SJSA1 (cell line): ENCODE results near the gene ENTHD1. TPM values are rescaled to one million over a fixed set of nuclear protein-coding genes. Genes with fewer than 3 reads are reported as not detected.

Experiments
- DNase-seq, 2 experiments: peaks; one replicate each; pipeline ENCODE4 v3.0.0-alpha.2; 2015 to 2020; ENCODE audit warnings: low spot score in 2 of 2, low read depth in 1 of 2
- H3K27ac ChIP-seq: fragments of 250-450 bp; sonication (Bioruptor Pico); 2 replicates; pipeline ENCODE4 v1.5.1; 2020; ENCODE audit warnings: mild to moderate bottlenecking, moderate library complexity
- H3K27me3 ChIP-seq: fragments of 250-450 bp; sonication (Bioruptor Pico); replicated peaks from 2 replicates; pipeline ENCODE4 v1.5.1; 2020; ENCODE audit warnings: mild to moderate bottlenecking, moderate library complexity
- H3K36me3 ChIP-seq: fragments of 250-450 bp; sonication (Bioruptor Pico); 2 replicates; pipeline ENCODE4 v1.5.1; 2020; ENCODE audit warnings: mild to moderate bottlenecking
- H3K4me1 ChIP-seq: fragments of 250-450 bp; sonication (Bioruptor Pico); replicated peaks from 2 replicates; pipeline ENCODE4 v1.6.1; 2021; ENCODE audit warnings: mild to moderate bottlenecking
- H3K4me3 ChIP-seq: fragments of 250-450 bp; sonication (Bioruptor Pico); 2 replicates; pipeline ENCODE4 v1.5.1; 2020; ENCODE audit warnings: mild to moderate bottlenecking
- H3K9me3 ChIP-seq: fragments of 250-450 bp; sonication (Bioruptor Pico); replicated peaks from 2 replicates; pipeline ENCODE4 v1.5.1; 2020; ENCODE audit warnings: mild to moderate bottlenecking
- total RNA-seq: library from RNA; depleted of rRNA; stranded (reverse); fragments of >200 nt; shearing (Covaris generic); gene quantifications from 2 replicates; pipeline ENCODE4 v1.2.3, GENCODE V29; 2014

The ENTHD1 gene
- total RNA-seq, 1 experiment from 2014 or later = not detected

DNA sequence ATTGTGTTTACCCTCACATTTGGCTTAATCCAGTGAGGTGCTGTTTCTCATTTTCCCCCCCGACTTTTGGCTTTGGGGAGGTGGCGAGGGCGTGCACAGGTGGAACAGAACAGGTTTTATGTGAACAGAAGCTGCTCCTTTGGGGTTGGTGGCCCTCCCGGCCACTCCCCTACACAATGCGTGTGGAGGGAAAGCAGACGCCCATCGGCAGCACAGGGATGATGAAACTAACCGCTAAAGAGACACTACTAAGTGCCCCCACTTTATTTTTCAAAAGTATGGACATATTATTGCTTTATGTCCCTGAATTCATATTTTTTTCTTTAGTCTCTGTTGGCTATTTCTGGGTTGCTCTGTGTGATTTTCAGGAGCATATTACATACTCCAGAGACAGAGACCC lies 160.9 kb downstream of the ENTHD1 start:
- H3K4me1 ChIP-seq = no peaks in the 10 kb centered on the region
- peaks cover 29% of the 10 kb centered on the region for H3K27me3 ChIP-seq
- DNase-seq = no peak
- H3K36me3 ChIP-seq = no peaks in the 10 kb centered on the region
- H3K4me3 ChIP-seq = no peak overlapping the region
- no peaks in the 10 kb centered on the region for H3K9me3 ChIP-seq
- no peak overlapping the region for H3K27ac ChIP-seq

DNA sequence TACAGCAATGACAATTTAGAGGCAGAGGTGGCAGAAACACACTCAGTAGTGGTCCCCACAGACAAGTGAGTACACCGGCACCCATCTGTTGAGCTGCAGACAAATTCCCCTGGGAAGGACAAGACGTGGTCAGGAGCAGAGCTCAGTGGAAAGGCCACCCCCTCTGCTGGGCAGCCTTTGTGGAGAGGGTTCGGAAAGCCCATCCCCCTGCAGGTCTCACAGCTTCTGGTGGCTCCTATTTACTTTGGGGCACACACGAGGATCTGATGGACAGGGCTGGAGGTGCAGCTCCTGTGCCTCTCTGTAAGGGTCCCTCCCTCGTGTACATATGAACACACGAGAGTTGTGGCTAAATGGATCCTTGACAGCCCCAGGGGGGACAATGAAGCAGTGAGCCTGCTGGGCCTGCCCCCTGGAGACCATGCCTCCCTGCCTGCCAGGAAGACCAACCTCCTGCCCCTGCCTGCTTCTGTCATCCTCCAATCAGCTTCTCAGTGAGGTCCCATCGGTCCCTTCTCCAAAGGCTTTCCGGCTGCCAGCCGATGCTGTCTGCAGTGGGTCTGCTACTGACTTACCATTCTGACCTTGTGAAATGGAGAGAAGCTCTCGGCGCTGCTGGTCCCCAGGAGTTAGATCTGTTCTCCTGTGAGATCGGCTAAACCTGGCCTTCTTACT lies 161.5 kb downstream of the ENTHD1 start:
- Histone ChIP-seq H3K9me3 (no peaks in the 10 kb centered on the region), H3K36me3 (no peaks in the 10 kb centered on the region), H3K27ac (no peak overlapping the region), H3K4me3 (no peak overlapping the region), H3K4me1 (no peaks in the 10 kb centered on the region), H3K27me3 (peaks cover 32% of the 10 kb centered on the region)
- DNase-seq = no peak

DNA sequence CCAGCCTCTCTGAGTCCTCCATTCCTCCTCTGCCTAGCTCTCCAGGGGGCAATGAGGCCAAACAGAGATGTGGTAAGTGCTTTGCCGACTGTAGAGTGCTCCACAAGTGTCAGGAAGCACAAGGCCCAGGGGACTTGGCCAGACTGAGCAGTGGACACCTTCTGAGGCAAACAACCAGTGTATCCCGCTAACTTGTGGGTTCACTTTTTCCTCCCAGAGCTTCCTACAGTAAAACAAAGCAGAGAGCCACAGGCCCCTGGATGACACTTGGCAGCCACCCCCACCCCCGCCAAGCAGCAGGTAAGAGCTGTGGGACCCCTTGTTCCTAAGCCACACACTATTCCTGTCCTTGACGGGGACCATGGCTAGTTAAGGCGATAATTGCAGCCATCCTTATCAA lies 162.1 kb downstream of the ENTHD1 start:
- Histone ChIP-seq H3K9me3 (no peaks in the 10 kb centered on the region), H3K4me1 (no peaks in the 10 kb centered on the region), H3K4me3 (no peak overlapping the region), H3K36me3 (no peaks in the 10 kb centered on the region), H3K27me3 (peaks cover 29% of the 10 kb centered on the region), H3K27ac (no peak overlapping the region)
- DNase-seq = no peak

DNA sequence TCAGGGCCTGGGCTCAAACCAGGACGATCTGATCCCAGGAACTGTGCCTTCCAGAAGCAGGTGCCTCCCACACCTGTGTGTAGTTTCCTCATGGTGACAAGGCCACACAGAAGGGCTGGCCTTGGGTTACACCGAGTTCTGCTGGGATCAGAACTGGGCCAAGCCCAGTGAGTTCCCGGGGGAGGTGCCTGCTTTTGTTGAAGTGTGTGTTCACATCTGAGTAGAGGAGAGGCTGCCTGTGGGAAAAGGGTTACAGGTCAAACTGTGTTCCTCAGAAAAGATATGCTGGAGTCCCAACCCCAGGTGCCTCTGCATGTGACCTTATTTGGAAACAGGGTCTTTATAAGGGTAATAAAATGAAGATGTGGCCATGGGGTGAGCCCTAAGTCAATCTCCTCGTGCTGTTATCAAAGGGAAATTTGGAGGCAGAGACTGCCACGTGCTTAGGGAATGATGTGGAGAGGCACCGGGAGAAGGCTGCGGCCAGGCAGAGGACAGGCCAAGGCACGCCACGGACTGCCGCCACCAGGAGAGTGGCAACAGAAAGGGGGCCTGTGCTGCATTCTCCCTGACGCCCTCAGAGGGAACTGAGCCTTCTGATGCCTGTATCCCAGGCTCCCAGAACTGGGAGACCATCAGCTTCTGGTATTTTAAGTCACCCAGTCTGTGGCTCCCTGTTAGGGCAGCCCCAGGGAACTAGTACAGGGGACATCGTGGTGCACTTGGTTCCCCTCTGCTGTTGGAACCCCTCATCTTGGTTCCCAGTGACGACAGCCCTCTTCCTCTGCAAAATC lies 164.2 kb downstream of the ENTHD1 start:
- no peak overlapping the region for H3K27ac ChIP-seq
- no peaks in the 10 kb centered on the region for H3K36me3 ChIP-seq
- no peak for DNase-seq
- H3K27me3 ChIP-seq = peaks cover 23% of the 10 kb centered on the region
- no peaks in the 10 kb centered on the region for H3K9me3 ChIP-seq
- H3K4me1 ChIP-seq = no peaks in the 10 kb centered on the region
- H3K4me3 ChIP-seq = no peak overlapping the region

DNA sequence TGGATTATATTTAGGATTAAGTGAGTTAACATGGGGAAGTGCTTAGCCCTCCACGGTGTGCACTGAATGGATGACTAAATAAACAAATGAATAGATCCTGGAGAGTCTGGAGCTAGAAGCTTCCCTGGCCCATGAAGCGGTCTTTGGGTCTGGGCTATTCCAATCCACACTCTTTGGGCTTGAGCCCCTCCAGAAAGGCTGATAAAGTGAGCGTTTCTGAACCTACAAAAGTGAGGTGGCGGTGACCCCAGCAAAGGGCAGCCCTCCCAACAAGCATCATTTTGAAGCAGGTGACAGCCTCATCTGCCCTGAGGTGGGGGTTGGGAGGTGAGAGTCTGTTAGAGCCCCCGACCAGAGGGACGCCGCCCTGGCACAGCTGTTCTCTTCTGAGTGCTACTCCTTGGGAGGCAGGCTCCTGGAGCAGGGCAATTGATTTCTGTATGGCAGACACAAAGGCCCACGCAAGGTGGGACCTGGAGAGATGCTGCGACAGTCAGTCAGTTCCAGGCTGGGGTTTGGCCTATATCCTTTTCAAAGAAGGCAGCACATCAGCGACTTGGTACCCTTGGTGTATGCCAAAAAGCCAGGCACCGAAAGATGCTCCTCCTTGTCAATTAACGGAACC lies 165.2 kb downstream of the ENTHD1 start:
- peaks cover 23% of the 10 kb centered on the region for H3K27me3 ChIP-seq
- no peaks in the 10 kb centered on the region for H3K9me3 ChIP-seq
- DNase-seq = no peak
- H3K36me3 ChIP-seq = no peaks in the 10 kb centered on the region
- H3K4me1 ChIP-seq = no peaks in the 10 kb centered on the region
- no peak overlapping the region for H3K4me3 ChIP-seq
- no peak overlapping the region for H3K27ac ChIP-seq

DNA sequence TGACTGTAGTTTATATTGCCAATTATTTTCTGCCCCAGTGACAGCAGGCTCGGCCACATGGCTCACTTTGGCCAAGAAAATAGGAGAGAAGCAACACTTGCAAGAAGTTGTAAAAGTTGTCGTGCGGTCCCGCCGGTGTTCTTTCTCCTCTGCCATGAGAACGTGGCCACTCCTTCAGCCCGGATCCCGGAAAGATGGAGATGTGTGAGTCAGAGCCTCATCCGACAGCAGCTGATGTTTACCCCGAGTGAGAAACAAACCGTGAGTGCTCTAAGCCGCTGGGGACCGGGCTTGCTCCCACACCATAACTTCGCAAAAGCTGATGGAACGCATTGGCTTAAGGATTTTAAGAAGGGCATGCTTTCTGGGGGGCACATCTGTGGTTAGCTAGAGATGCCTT lies 166.0 kb downstream of the ENTHD1 start:
- Histone ChIP-seq H3K27me3 (peaks cover 17% of the 10 kb centered on the region), H3K9me3 (no peaks in the 10 kb centered on the region), H3K4me3 (no peak overlapping the region), H3K27ac (no peak overlapping the region), H3K4me1 (no peaks in the 10 kb centered on the region), H3K36me3 (no peaks in the 10 kb centered on the region)
- DNase-seq = peak in 1 of 2 experiments; percentile 3

DNA sequence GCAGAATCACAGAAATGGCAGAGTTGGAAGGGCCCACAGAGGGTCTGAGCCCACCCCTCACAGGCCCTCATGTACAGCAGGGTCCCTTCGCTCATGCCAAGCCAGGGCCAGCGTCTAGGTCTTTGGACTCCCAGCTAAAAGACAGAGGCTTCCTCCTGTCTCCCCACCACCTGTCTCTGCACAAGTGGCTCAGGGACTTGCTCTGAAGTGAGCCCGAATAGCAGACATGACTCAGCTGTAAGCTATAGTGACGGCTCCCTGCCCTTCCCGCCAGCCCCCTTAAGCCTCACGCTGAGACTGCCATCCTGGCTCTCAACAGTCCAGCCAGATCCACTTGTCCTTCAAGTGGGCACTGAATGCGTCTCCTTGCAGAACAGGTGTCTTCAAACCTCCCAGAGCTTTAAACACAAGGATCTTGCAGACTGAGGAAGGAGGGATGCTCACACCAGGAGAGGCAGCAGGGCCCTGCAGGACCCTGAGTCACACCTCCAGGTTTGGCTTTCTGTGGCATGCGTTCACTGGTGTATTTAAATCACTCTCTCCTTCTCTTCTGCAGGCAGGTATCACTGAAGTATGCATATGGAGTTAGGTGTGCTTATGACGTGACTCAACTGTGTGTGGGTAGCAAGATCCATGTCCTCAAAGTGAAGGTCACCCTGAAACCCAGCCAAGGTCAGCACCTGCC lies 168.1 kb downstream of the ENTHD1 start:
- no peak overlapping the region for H3K4me3 ChIP-seq
- H3K27me3 ChIP-seq = peaks cover 12% of the 10 kb centered on the region
- DNase-seq = no peak

DNA sequence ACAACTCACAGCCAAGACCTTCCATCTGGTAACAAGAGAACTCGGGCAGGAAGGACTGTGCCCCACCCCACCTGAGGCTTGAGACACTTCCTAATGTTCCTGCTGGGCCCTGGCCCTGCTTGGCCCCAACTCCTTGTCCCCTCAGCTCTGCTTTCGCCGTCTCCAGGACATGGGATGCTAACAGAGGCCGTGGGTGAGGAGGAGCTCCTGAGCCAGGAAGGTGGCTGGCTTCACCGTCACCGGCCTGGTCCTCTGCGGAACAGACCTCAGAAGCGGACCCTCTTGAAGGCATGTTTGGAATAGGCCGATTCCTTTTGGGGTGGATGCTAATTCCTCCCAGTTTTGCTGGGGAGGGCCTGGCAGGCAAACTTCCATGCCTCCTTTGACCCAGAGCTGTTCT lies 168.7 kb downstream of the ENTHD1 start:
- Histone ChIP-seq H3K4me1 (no peaks in the 10 kb centered on the region), H3K27ac (no peak overlapping the region), H3K36me3 (no peaks in the 10 kb centered on the region), H3K4me3 (no peak overlapping the region), H3K27me3 (peaks cover 12% of the 10 kb centered on the region), H3K9me3 (no peaks in the 10 kb centered on the region; the same call in 1 of the 2 replicates)
- no peak for DNase-seq

More for the DNA sequence above, 168.1 kb downstream of the ENTHD1 start:
- Histone ChIP-seq H3K9me3 (no peaks in the 10 kb centered on the region; the same call in 1 of the 2 replicates), H3K4me1 (no peaks in the 10 kb centered on the region), H3K36me3 (no peaks in the 10 kb centered on the region), H3K27ac (no peak overlapping the region)

DNA sequence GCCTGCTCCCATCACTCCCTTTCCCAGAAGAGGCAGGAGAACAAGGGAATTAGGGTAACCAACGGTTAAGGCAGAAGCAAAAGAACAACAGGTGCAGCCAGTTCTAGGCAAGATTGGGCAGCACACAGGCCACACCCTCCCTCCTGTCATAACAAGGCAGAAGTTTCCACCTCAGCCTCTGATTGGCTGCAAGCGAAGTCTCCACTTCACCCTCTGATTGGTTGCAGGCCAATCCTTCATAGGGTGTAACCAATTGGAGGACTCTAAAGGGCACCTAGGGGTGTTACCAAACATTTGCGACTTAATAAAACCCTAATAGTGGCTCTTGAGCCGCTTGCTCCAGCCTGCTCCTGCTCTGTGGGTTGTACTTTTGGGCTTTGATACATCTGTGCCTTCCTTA lies 169.2 kb downstream of the ENTHD1 start:
- Histone ChIP-seq H3K36me3 (no peaks in the 10 kb centered on the region), H3K27ac (no peak overlapping the region), H3K4me1 (no peaks in the 10 kb centered on the region), H3K27me3 (peaks cover 12% of the 10 kb centered on the region), H3K9me3 (no peaks in the 10 kb centered on the region; the same call in 1 of the 2 replicates), H3K4me3 (no peak overlapping the region)
- DNase-seq = no peak

DNA sequence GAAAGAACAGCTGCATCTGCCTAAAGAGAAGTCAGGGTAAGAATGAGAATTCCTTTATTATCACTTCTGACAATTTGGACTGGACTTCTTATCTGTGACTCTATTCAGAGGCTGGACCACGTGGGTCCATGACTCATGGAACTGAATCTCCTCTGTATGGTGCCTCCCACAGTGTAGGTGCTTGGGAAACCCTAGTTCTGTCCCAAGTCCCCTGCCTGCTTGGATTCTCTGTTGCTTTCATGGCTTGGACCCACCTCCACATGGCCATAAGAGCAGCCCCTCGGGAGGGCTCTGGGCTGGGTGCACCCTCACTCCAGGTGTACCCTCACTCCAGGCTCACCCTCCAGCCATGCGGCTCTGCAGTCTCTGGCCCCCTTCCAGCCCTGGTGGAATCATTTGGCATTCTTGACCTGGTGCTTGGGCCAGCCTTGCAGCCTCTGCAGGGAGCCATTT lies 169.6 kb downstream of the ENTHD1 start:
- Histone ChIP-seq H3K4me3 (no peak overlapping the region), H3K27me3 (peaks cover 12% of the 10 kb centered on the region), H3K27ac (no peak overlapping the region), H3K4me1 (no peaks in the 10 kb centered on the region), H3K36me3 (no peaks in the 10 kb centered on the region), H3K9me3 (no peaks in the 10 kb centered on the region; the same call in 1 of the 2 replicates)
- DNase-seq = no peak

DNA sequence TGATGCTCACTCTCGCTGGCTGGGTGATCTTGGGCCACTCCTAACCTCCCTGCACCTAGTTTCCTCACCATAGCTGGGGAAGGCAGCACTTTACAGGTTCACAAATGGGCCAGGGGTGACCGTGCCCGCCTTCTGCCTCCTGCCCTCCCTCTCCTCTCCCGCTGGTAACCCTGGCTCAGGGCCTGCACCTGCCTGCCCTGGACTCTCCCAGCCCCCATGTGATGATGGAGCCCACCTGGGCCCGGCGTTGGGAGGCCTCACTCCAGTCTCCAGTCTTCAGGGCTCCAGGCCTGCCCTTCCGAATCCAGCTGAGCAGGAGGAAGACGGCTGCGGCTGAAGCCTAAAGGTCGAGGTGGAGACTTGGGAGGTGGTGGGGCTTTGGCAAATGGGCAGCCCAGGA lies 170.1 kb downstream of the ENTHD1 start:
- no peaks in the 10 kb centered on the region for H3K4me1 ChIP-seq
- DNase-seq = no peak
- no peaks in the 10 kb centered on the region; the same call in 1 of the 2 replicates for H3K9me3 ChIP-seq
- no peaks in the 10 kb centered on the region for H3K36me3 ChIP-seq
- H3K4me3 ChIP-seq = no peak overlapping the region
- peaks cover 12% of the 10 kb centered on the region for H3K27me3 ChIP-seq
- H3K27ac ChIP-seq = no peak overlapping the region

DNA sequence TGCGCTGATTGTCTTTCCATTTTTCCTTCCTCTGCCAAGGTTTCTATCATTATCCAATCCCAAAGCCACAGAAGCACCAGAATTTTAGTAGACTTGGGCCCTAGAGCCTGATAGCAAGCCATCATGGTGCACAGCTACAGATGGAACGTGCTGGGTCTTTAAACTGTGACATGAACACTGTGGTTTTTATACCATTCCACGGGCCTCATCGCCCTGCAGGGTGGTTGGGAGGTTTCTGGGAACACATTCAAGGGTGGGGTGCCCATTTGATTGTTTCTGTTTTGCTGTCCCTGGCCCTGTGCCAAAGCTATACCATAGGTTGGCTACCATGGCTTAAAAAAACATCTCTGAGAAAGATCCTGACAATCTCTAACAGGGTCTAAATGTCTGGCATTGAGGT lies 171.1 kb downstream of the ENTHD1 start:
- no peak overlapping the region for H3K27ac ChIP-seq
- peaks cover 12% of the 10 kb centered on the region for H3K27me3 ChIP-seq
- H3K4me3 ChIP-seq = no peak overlapping the region
- DNase-seq = no peak
- no peaks in the 10 kb centered on the region for H3K4me1 ChIP-seq
- no peaks in the 10 kb centered on the region; the same call in 1 of the 2 replicates for H3K9me3 ChIP-seq
- no peaks in the 10 kb centered on the region for H3K36me3 ChIP-seq

DNA sequence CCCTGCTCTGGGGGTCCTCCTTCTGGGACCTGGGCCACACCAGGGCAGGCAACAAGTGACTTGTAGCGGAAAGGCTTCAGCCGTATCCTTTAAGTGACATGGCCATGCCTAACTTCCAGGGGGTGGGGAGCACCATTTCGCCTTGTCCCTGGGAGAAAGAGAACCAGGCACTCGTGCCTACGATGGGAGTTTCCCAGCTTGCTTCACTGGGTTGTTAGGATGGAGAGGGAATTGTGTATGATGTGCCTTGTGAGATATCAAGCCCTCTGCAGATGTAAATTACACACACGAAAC lies 171.6 kb downstream of the ENTHD1 start:
- Histone ChIP-seq H3K36me3 (no peaks in the 10 kb centered on the region), H3K4me3 (no peak overlapping the region), H3K27me3 (peaks cover 7% of the 10 kb centered on the region), H3K9me3 (no peaks in the 10 kb centered on the region; the same call in 1 of the 2 replicates), H3K27ac (no peak overlapping the region), H3K4me1 (no peaks in the 10 kb centered on the region)
- DNase-seq = no peak
